H1 (cell line): Measurements from ENCODE around the gene DUXA. TPM values are rescaled to one million over a fixed set of nuclear protein-coding genes. Genes with fewer than 3 reads are reported as not detected.

ENCODE experiments used
- CTCF ChIA-PET: fragments of 300-600 bp; sonication (Branson Sonifier 250); formaldehyde crosslinking; loops from one replicate; lab custom pipeline; 2021; ENCODE audit not compliant: partially characterized antibody; lab: Charles Lee
- POLR2A ChIA-PET: fragments of 300-600 bp; sonication (Branson Sonifier 250); formaldehyde crosslinking; loops from one replicate; lab custom pipeline; 2021; ENCODE audit warnings: inconsistent platforms; ENCODE audit not compliant: partially characterized antibody; lab: Charles Lee
- DNase-seq, 2 experiments: peaks; one replicate each; pipeline versions ENCODE4 v3.0.0 to v3.0.0-alpha.2; 2010 to 2022; ENCODE audit warnings: low spot score in 2 of 2, low read depth in 1 of 2, mixed read lengths in 1 of 2
- FAIRE-seq: peaks from 2 replicates; lab custom pipeline; 2011; peaks lifted over from hg19 to GRCh38; lab: Jason Lieb, UNC
- H2AFZ ChIP-seq: 2 replicates; pipeline ENCODE4 v1.8.1; 2012; ENCODE audit warnings: low read length, inconsistent platforms
- H2AK5ac ChIP-seq: 2 replicates; pipeline ENCODE4 v1.6.1; 2013; ENCODE audit warnings: low read depth, low read length
- H2BK120ac ChIP-seq: replicated peaks from 2 replicates; pipeline ENCODE3; 2013; ENCODE audit warnings: low read depth, low read length, inconsistent platforms
- H2BK12ac ChIP-seq: 2 replicates; pipeline ENCODE4 v1.6.1; 2013; ENCODE audit warnings: low read depth, low read length
- H2BK15ac ChIP-seq: 2 replicates; pipeline ENCODE4 v1.6.1; 2013; ENCODE audit warnings: low read length
- H2BK20ac ChIP-seq: 2 replicates; pipeline ENCODE4 v1.6.1; 2013; ENCODE audit warnings: low read length
- H2BK5ac ChIP-seq: 2 replicates; pipeline ENCODE4 v1.6.1; 2013; ENCODE audit warnings: low read depth, low read length
- H3K14ac ChIP-seq: 2 replicates; pipeline ENCODE4 v1.6.1; 2013; ENCODE audit warnings: inconsistent platforms; ENCODE audit not compliant: insufficient read length
- H3K18ac ChIP-seq: 2 replicates; pipeline ENCODE4 v1.6.1; 2013; ENCODE audit warnings: low read length; ENCODE audit errors: extremely low read depth
- H3K23ac ChIP-seq: 2 replicates; pipeline ENCODE4 v1.6.1; 2013; ENCODE audit warnings: inconsistent platforms; ENCODE audit not compliant: insufficient read length
- H3K23me2 ChIP-seq: 2 replicates; pipeline ENCODE4 v1.6.1; 2013; ENCODE audit warnings: low read depth, low read length
- H3K27ac ChIP-seq: 2 replicates; pipeline ENCODE4 v1.6.1; 2011; ENCODE audit warnings: low read depth, low read length, inconsistent platforms
- H3K27me3 ChIP-seq, 4 experiments: replicated peaks in 1 of 4; 1 replicate in 1 of 4; 2 replicates in 3 of 4; pipeline versions ENCODE4 v1.6.1 to v1.8.1; 2011 to 2013; ENCODE audit warnings: low read length in 3 of 4, mild to moderate bottlenecking in 3 of 4, inconsistent platforms in 2 of 4, mixed read lengths in 2 of 4, moderate library complexity in 1 of 4; ENCODE audit not compliant: control insufficient read depth in 3 of 4, insufficient read depth in 3 of 4; ENCODE audit errors: extremely low read depth in 1 of 4
- H3K36me3 ChIP-seq, 4 experiments: 2 replicates each; pipeline versions ENCODE4 v1.6.1 to v1.8.1; 2011 to 2013; ENCODE audit warnings: mild to moderate bottlenecking in 4 of 4, low read length in 3 of 4, moderate library complexity in 2 of 4, control low read depth in 1 of 4, inconsistent platforms in 1 of 4; ENCODE audit not compliant: insufficient read depth in 4 of 4, control insufficient read depth in 2 of 4
- H3K4ac ChIP-seq: replicated peaks from 2 replicates; pipeline ENCODE3; 2013; ENCODE audit warnings: low read length, low read depth, mixed read lengths, inconsistent platforms; ENCODE audit not compliant: insufficient read length
- H3K4me1 ChIP-seq, 4 experiments: replicated peaks in 1 of 4; 1 replicate in 1 of 4; 2 replicates in 3 of 4; pipeline versions ENCODE4 v1.6.1 to v1.8.1; 2011 to 2013; ENCODE audit warnings: low read length in 3 of 4, inconsistent platforms in 2 of 4, mixed read lengths in 1 of 4; ENCODE audit not compliant: insufficient read depth in 4 of 4, control insufficient read depth in 3 of 4
- H3K4me2 ChIP-seq, 2 experiments: 2 replicates each; pipeline versions ENCODE4 v1.6.1 to v1.8.1; 2011 to 2013; ENCODE audit warnings: low read depth in 2 of 2, low read length in 2 of 2, control low read depth in 1 of 2, inconsistent platforms in 1 of 2, mild to moderate bottlenecking in 1 of 2; ENCODE audit not compliant: insufficient read depth in 1 of 2
- H3K4me3 ChIP-seq, 4 experiments: fragments of 200-600, 300-600 bp in 1 of 4; sonication (generic), shearing (Covaris generic), sonication (Bioruptor Twin) in 1 of 4; 2 replicates each; pipeline versions ENCODE4 v1.5.1 to v1.8.1; 2011 to 2016; ENCODE audit warnings: low read length in 4 of 4, low read depth in 3 of 4, control low read depth in 2 of 4, inconsistent platforms in 2 of 4, mild to moderate bottlenecking in 2 of 4, mixed read lengths in 1 of 4, moderate library complexity in 1 of 4; ENCODE audit not compliant: insufficient read depth in 2 of 4; ENCODE audit errors: extremely low read depth in 1 of 4
- H3K56ac ChIP-seq: replicated peaks from 2 replicates; pipeline ENCODE3; 2013; ENCODE audit warnings: low read depth, mild to moderate bottlenecking, mixed read lengths, low read length, inconsistent platforms; ENCODE audit not compliant: insufficient read length
- H3K79me1 ChIP-seq: 2 replicates; pipeline ENCODE4 v1.6.1; 2013; ENCODE audit warnings: low read depth, low read length, control low read depth
- H3K79me2 ChIP-seq, 2 experiments: 2 replicates each; pipeline versions ENCODE4 v1.6.1 to v1.8.1; 2012 to 2013; ENCODE audit warnings: low read length in 2 of 2, mild to moderate bottlenecking in 2 of 2, inconsistent platforms in 1 of 2; ENCODE audit not compliant: insufficient read depth in 2 of 2, control insufficient read depth in 1 of 2
- H3K9ac ChIP-seq, 4 experiments: replicated peaks in 1 of 4; 1 replicate in 1 of 4; 2 replicates in 3 of 4; pipeline versions ENCODE4 v1.6.1 to v1.8.1; 2011 to 2013; ENCODE audit warnings: low read depth in 3 of 4, low read length in 3 of 4, control low read depth in 2 of 4, mild to moderate bottlenecking in 2 of 4, moderate library complexity in 2 of 4, inconsistent platforms in 1 of 4; ENCODE audit errors: extremely low read depth in 1 of 4
- H3K9me3 ChIP-seq, 2 experiments: 2 replicates each; pipeline versions ENCODE4 v1.6.1 to v1.8.1; 2012 to 2013; ENCODE audit warnings: mild to moderate bottlenecking in 2 of 2, moderate library complexity in 2 of 2, control low read depth in 1 of 2, inconsistent platforms in 1 of 2, low read depth in 1 of 2, low read length in 1 of 2, mixed read lengths in 1 of 2; ENCODE audit not compliant: insufficient read depth in 2 of 2
- H4K20me1 ChIP-seq, 2 experiments: replicated peaks in 1 of 2; 2 replicates each; pipeline versions ENCODE3 to v1.8.1; 2011 to 2013; ENCODE audit warnings: inconsistent platforms in 2 of 2, low read length in 2 of 2, mild to moderate bottlenecking in 1 of 2; ENCODE audit not compliant: insufficient read depth in 2 of 2, control insufficient read depth in 1 of 2
- H4K5ac ChIP-seq: 2 replicates; pipeline ENCODE4 v1.6.1; 2013; ENCODE audit warnings: low read length, low read depth, mixed read lengths, inconsistent platforms; ENCODE audit not compliant: insufficient read length
- H4K8ac ChIP-seq: 2 replicates; pipeline ENCODE4 v1.8.0; 2013; ENCODE audit warnings: mild to moderate bottlenecking, moderate library complexity, low read length, inconsistent platforms; ENCODE audit not compliant: insufficient read depth; ENCODE audit errors: extremely low read depth
- H4K91ac ChIP-seq: replicated peaks from 2 replicates; pipeline ENCODE3; 2013; ENCODE audit warnings: low read length, mixed read lengths, inconsistent platforms; ENCODE audit not compliant: insufficient read length
- HDAC6 ChIP-seq: IDR thresholded peaks from one replicate; pipeline ENCODE4 v1.7.1; 2012; ENCODE audit warnings: low read depth, mild to moderate bottlenecking, inconsistent platforms, low read length, moderate library complexity
- SIX5 ChIP-seq: IDR thresholded peaks from 2 replicates; pipeline ENCODE4 v1.6.1; 2011; ENCODE audit warnings: mild to moderate bottlenecking, low read depth, low read length
- WGBS, 2 experiments: shearing (Covaris generic) in 1 of 2; methylation state at CpG; one replicate each; pipeline versions ENCODE4 v1.1.6 to v1.1.7; 2013 to 2015; ENCODE audit warnings: low lambda C conversion rate in 2 of 2, mixed read lengths in 2 of 2, inconsistent platforms in 1 of 2, low coverage in 1 of 2, missing lambda C conversion rate in 1 of 2; ENCODE audit not compliant: insufficient replicate concordance in 2 of 2, insufficient coverage in 1 of 2, insufficient read length in 1 of 2; ENCODE audit errors: extremely low coverage in 1 of 2, missing lambda C conversion rate in 1 of 2; 5-methylcytosine and 5-hydroxymethylcytosine counted together
- polyA plus RNA-seq, 7 experiments: library from polyadenylated mRNA; depleted of rRNA in 3 of 7; stranded (reverse) in 5 of 7; unstranded in 2 of 7; fragments of >200 nt in 5 of 7; fragments of 200-250 nt in 2 of 7; gene quantifications; 1 replicate in 5 of 7; 2 replicates in 1 of 7; 4 replicates in 1 of 7; pipeline versions ENCODE4 v1.2.1 to v1.2.3, GENCODE V29; 2011 to 2013; ENCODE audit warnings: missing spikeins in 2 of 7, mixed read lengths in 2 of 7
- total RNA-seq: library from RNA; stranded (reverse); fragmentation: NEBNext Ultra II Directional; extraction: Animal tissue kit (Norgen Biotek cat#: 25700); gene quantifications from 2 replicates; pipeline ENCODE4 v1.2.1, GENCODE V29; 2021

Gene DUXA
- total and polyA plus RNA-seq, 2 of the 8 experiments (the other 6 are each of a cell fraction or from before 2014, with no cell fraction given) = not detected

DNA sequence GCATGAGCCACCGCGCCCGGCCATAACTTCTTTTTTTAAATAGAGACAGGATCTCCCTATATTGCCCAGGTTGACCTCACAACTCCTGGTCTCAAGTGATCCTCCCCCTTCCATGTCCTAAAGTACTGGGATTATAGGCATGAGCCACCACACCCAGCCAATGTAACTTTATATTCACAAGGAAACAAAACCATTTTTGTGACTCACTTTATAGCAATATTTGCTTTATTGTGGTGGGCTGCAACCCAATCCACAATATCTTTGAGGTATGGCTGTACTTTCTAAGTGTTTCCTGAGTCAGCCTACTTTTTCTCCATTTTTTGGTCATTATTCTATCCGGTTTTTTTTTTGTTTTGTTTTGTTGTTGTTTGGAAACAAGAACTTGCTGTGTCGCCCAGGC lies 14.4 kb downstream of the DUXA start:
- 85% methylated on average over 5 of the region's 5 CpGs; no CpG with 5 or more reads in 1 of the 2 experiments for WGBS, 2 experiments
- no peak overlapping the region for H4K91ac ChIP-seq
- FAIRE-seq = no peak
- DNase-seq = no peak
- no peak overlapping the region for H2BK5ac ChIP-seq
- no peak overlapping the region for H2BK12ac ChIP-seq
- POLR2A ChIA-PET = no interaction called here
- no peak overlapping the region for H3K56ac ChIP-seq
- no peaks in the 10 kb centered on the region for H3K4me1 ChIP-seq
- H4K20me1 ChIP-seq = no peaks in the 10 kb centered on the region
- no peaks in the 10 kb centered on the region for H3K36me3 ChIP-seq
- H3K27me3 ChIP-seq = no peaks in the 10 kb centered on the region
- H2BK120ac ChIP-seq = no peak overlapping the region
- H3K4ac ChIP-seq = no peak overlapping the region
- H3K9ac ChIP-seq = no peak overlapping the region
- no peak overlapping the region for H4K8ac ChIP-seq
- H3K9me3 ChIP-seq = peaks cover 37 to 64% of the 10 kb centered on the region in 2 experiments
- H2AFZ ChIP-seq = no peak overlapping the region
- no peak overlapping the region for H2BK15ac ChIP-seq
- no peak overlapping the region for H3K18ac ChIP-seq
- no peak overlapping the region for H3K4me2 ChIP-seq
- no peak overlapping the region for H3K23ac ChIP-seq
- H3K14ac ChIP-seq = no peak overlapping the region
- no peaks in the 10 kb centered on the region for H3K23me2 ChIP-seq
- H3K4me3 ChIP-seq = no peak overlapping the region
- H3K79me2 ChIP-seq = no peaks in the 10 kb centered on the region
- no peak overlapping the region for H4K5ac ChIP-seq
- H3K79me1 ChIP-seq = no peaks in the 10 kb centered on the region
- no peak overlapping the region for H3K27ac ChIP-seq
- no peak overlapping the region for H2BK20ac ChIP-seq
- H2AK5ac ChIP-seq = no peak overlapping the region
- CTCF ChIA-PET = no interaction called here
- no peak for TF ChIP-seq HDAC6
- no peak for TF ChIP-seq SIX5
